H1 (cell line): ENCODE data around the gene SCARF1. TPM values are rescaled to one million over a fixed set of nuclear protein-coding genes. Genes with fewer than 3 reads are reported as not detected.

Experiments
- CTCF ChIA-PET: fragments of 300-600 bp; sonication (Branson Sonifier 250); formaldehyde crosslinking; loops from one replicate; lab custom pipeline; 2021; ENCODE audit not compliant: partially characterized antibody; lab: Charles Lee
- POLR2A ChIA-PET: fragments of 300-600 bp; sonication (Branson Sonifier 250); formaldehyde crosslinking; loops from one replicate; lab custom pipeline; 2021; ENCODE audit warnings: inconsistent platforms; ENCODE audit not compliant: partially characterized antibody; lab: Charles Lee
- DNase-seq, 2 experiments: peaks; one replicate each; pipeline versions ENCODE4 v3.0.0 to v3.0.0-alpha.2; 2010 to 2022; ENCODE audit warnings: low spot score in 2 of 2, low read depth in 1 of 2, mixed read lengths in 1 of 2
- FAIRE-seq: peaks from 2 replicates; lab custom pipeline; 2011; peaks lifted over from hg19 to GRCh38; lab: Jason Lieb, UNC
- H2AFZ ChIP-seq: 2 replicates; pipeline ENCODE4 v1.8.1; 2012; ENCODE audit warnings: low read length, inconsistent platforms
- H2AK5ac ChIP-seq: 2 replicates; pipeline ENCODE4 v1.6.1; 2013; ENCODE audit warnings: low read depth, low read length
- H2BK120ac ChIP-seq: replicated peaks from 2 replicates; pipeline ENCODE3; 2013; ENCODE audit warnings: low read depth, low read length, inconsistent platforms
- H2BK12ac ChIP-seq: 2 replicates; pipeline ENCODE4 v1.6.1; 2013; ENCODE audit warnings: low read depth, low read length
- H2BK15ac ChIP-seq: 2 replicates; pipeline ENCODE4 v1.6.1; 2013; ENCODE audit warnings: low read length
- H2BK20ac ChIP-seq: 2 replicates; pipeline ENCODE4 v1.6.1; 2013; ENCODE audit warnings: low read length
- H2BK5ac ChIP-seq: 2 replicates; pipeline ENCODE4 v1.6.1; 2013; ENCODE audit warnings: low read depth, low read length
- H3K14ac ChIP-seq: 2 replicates; pipeline ENCODE4 v1.6.1; 2013; ENCODE audit warnings: inconsistent platforms; ENCODE audit not compliant: insufficient read length
- H3K18ac ChIP-seq: 2 replicates; pipeline ENCODE4 v1.6.1; 2013; ENCODE audit warnings: low read length; ENCODE audit errors: extremely low read depth
- H3K23ac ChIP-seq: 2 replicates; pipeline ENCODE4 v1.6.1; 2013; ENCODE audit warnings: inconsistent platforms; ENCODE audit not compliant: insufficient read length
- H3K23me2 ChIP-seq: 2 replicates; pipeline ENCODE4 v1.6.1; 2013; ENCODE audit warnings: low read depth, low read length
- H3K27ac ChIP-seq: 2 replicates; pipeline ENCODE4 v1.6.1; 2011; ENCODE audit warnings: low read depth, low read length, inconsistent platforms
- H3K27me3 ChIP-seq, 4 experiments: replicated peaks in 1 of 4; 1 replicate in 1 of 4; 2 replicates in 3 of 4; pipeline versions ENCODE4 v1.6.1 to v1.8.1; 2011 to 2013; ENCODE audit warnings: low read length in 3 of 4, mild to moderate bottlenecking in 3 of 4, inconsistent platforms in 2 of 4, mixed read lengths in 2 of 4, moderate library complexity in 1 of 4; ENCODE audit not compliant: control insufficient read depth in 3 of 4, insufficient read depth in 3 of 4; ENCODE audit errors: extremely low read depth in 1 of 4
- H3K36me3 ChIP-seq, 4 experiments: 2 replicates each; pipeline versions ENCODE4 v1.6.1 to v1.8.1; 2011 to 2013; ENCODE audit warnings: mild to moderate bottlenecking in 4 of 4, low read length in 3 of 4, moderate library complexity in 2 of 4, control low read depth in 1 of 4, inconsistent platforms in 1 of 4; ENCODE audit not compliant: insufficient read depth in 4 of 4, control insufficient read depth in 2 of 4
- H3K4ac ChIP-seq: replicated peaks from 2 replicates; pipeline ENCODE3; 2013; ENCODE audit warnings: low read length, low read depth, mixed read lengths, inconsistent platforms; ENCODE audit not compliant: insufficient read length
- H3K4me1 ChIP-seq, 4 experiments: replicated peaks in 1 of 4; 1 replicate in 1 of 4; 2 replicates in 3 of 4; pipeline versions ENCODE4 v1.6.1 to v1.8.1; 2011 to 2013; ENCODE audit warnings: low read length in 3 of 4, inconsistent platforms in 2 of 4, mixed read lengths in 1 of 4; ENCODE audit not compliant: insufficient read depth in 4 of 4, control insufficient read depth in 3 of 4
- H3K4me2 ChIP-seq, 2 experiments: 2 replicates each; pipeline versions ENCODE4 v1.6.1 to v1.8.1; 2011 to 2013; ENCODE audit warnings: low read depth in 2 of 2, low read length in 2 of 2, control low read depth in 1 of 2, inconsistent platforms in 1 of 2, mild to moderate bottlenecking in 1 of 2; ENCODE audit not compliant: insufficient read depth in 1 of 2
- H3K4me3 ChIP-seq, 4 experiments: fragments of 200-600, 300-600 bp in 1 of 4; sonication (generic), shearing (Covaris generic), sonication (Bioruptor Twin) in 1 of 4; 2 replicates each; pipeline versions ENCODE4 v1.5.1 to v1.8.1; 2011 to 2016; ENCODE audit warnings: low read length in 4 of 4, low read depth in 3 of 4, control low read depth in 2 of 4, inconsistent platforms in 2 of 4, mild to moderate bottlenecking in 2 of 4, mixed read lengths in 1 of 4, moderate library complexity in 1 of 4; ENCODE audit not compliant: insufficient read depth in 2 of 4; ENCODE audit errors: extremely low read depth in 1 of 4
- H3K56ac ChIP-seq: replicated peaks from 2 replicates; pipeline ENCODE3; 2013; ENCODE audit warnings: low read depth, mild to moderate bottlenecking, mixed read lengths, low read length, inconsistent platforms; ENCODE audit not compliant: insufficient read length
- H3K79me1 ChIP-seq: 2 replicates; pipeline ENCODE4 v1.6.1; 2013; ENCODE audit warnings: low read depth, low read length, control low read depth
- H3K79me2 ChIP-seq, 2 experiments: 2 replicates each; pipeline versions ENCODE4 v1.6.1 to v1.8.1; 2012 to 2013; ENCODE audit warnings: low read length in 2 of 2, mild to moderate bottlenecking in 2 of 2, inconsistent platforms in 1 of 2; ENCODE audit not compliant: insufficient read depth in 2 of 2, control insufficient read depth in 1 of 2
- H3K9ac ChIP-seq, 4 experiments: replicated peaks in 1 of 4; 1 replicate in 1 of 4; 2 replicates in 3 of 4; pipeline versions ENCODE4 v1.6.1 to v1.8.1; 2011 to 2013; ENCODE audit warnings: low read depth in 3 of 4, low read length in 3 of 4, control low read depth in 2 of 4, mild to moderate bottlenecking in 2 of 4, moderate library complexity in 2 of 4, inconsistent platforms in 1 of 4; ENCODE audit errors: extremely low read depth in 1 of 4
- H3K9me3 ChIP-seq, 2 experiments: 2 replicates each; pipeline versions ENCODE4 v1.6.1 to v1.8.1; 2012 to 2013; ENCODE audit warnings: mild to moderate bottlenecking in 2 of 2, moderate library complexity in 2 of 2, control low read depth in 1 of 2, inconsistent platforms in 1 of 2, low read depth in 1 of 2, low read length in 1 of 2, mixed read lengths in 1 of 2; ENCODE audit not compliant: insufficient read depth in 2 of 2
- H4K20me1 ChIP-seq, 2 experiments: replicated peaks in 1 of 2; 2 replicates each; pipeline versions ENCODE3 to v1.8.1; 2011 to 2013; ENCODE audit warnings: inconsistent platforms in 2 of 2, low read length in 2 of 2, mild to moderate bottlenecking in 1 of 2; ENCODE audit not compliant: insufficient read depth in 2 of 2, control insufficient read depth in 1 of 2
- H4K5ac ChIP-seq: 2 replicates; pipeline ENCODE4 v1.6.1; 2013; ENCODE audit warnings: low read length, low read depth, mixed read lengths, inconsistent platforms; ENCODE audit not compliant: insufficient read length
- H4K8ac ChIP-seq: 2 replicates; pipeline ENCODE4 v1.8.0; 2013; ENCODE audit warnings: mild to moderate bottlenecking, moderate library complexity, low read length, inconsistent platforms; ENCODE audit not compliant: insufficient read depth; ENCODE audit errors: extremely low read depth
- H4K91ac ChIP-seq: replicated peaks from 2 replicates; pipeline ENCODE3; 2013; ENCODE audit warnings: low read length, mixed read lengths, inconsistent platforms; ENCODE audit not compliant: insufficient read length
- JUND ChIP-seq: IDR thresholded peaks from 2 replicates; pipeline ENCODE4 v1.6.1; 2011; ENCODE audit warnings: mild to moderate bottlenecking, improper control_type of control experiment, low read length
- POLR2A ChIP-seq, 2 experiments: IDR thresholded peaks; 1 replicate in 1 of 2; 2 replicates in 1 of 2; pipeline ENCODE4 v1.6.1; 2011; ENCODE audit warnings: low read depth in 2 of 2, low read length in 2 of 2, mild to moderate bottlenecking in 2 of 2; ENCODE audit errors: control extremely low read depth in 1 of 2
- WGBS, 2 experiments: shearing (Covaris generic) in 1 of 2; methylation state at CpG; one replicate each; pipeline versions ENCODE4 v1.1.6 to v1.1.7; 2013 to 2015; ENCODE audit warnings: low lambda C conversion rate in 2 of 2, mixed read lengths in 2 of 2, inconsistent platforms in 1 of 2, low coverage in 1 of 2, missing lambda C conversion rate in 1 of 2; ENCODE audit not compliant: insufficient replicate concordance in 2 of 2, insufficient coverage in 1 of 2, insufficient read length in 1 of 2; ENCODE audit errors: extremely low coverage in 1 of 2, missing lambda C conversion rate in 1 of 2; 5-methylcytosine and 5-hydroxymethylcytosine counted together
- polyA plus RNA-seq, 7 experiments: library from polyadenylated mRNA; depleted of rRNA in 3 of 7; stranded (reverse) in 5 of 7; unstranded in 2 of 7; fragments of >200 nt in 5 of 7; fragments of 200-250 nt in 2 of 7; gene quantifications; 1 replicate in 5 of 7; 2 replicates in 1 of 7; 4 replicates in 1 of 7; pipeline versions ENCODE4 v1.2.1 to v1.2.3, GENCODE V29; 2011 to 2013; ENCODE audit warnings: missing spikeins in 2 of 7, mixed read lengths in 2 of 7
- total RNA-seq: library from RNA; stranded (reverse); fragmentation: NEBNext Ultra II Directional; extraction: Animal tissue kit (Norgen Biotek cat#: 25700); gene quantifications from 2 replicates; pipeline ENCODE4 v1.2.1, GENCODE V29; 2021

The SCARF1 gene
- total and polyA plus RNA-seq, 2 of the 8 experiments (the other 6 are each of a cell fraction or from before 2014, with no cell fraction given), result 1.1 to 1.6 TPM

GRCh38 chr17:1673041-1673785 is 27.7 kb upstream of the SCARF1 start:
- POLR2A ChIA-PET, result interaction anchor here (1.0 to 5.9 kb wide), 4 partner anchors 10 to 22 kb away, joined by 4 to 44 read pairs (median 8); partner anchors contain the start of gene RILP

More at GRCh38 chr17:1673041-1673785, 27.7 kb upstream of the SCARF1 start:
- WGBS, 2 experiments, result 93% methylated on average over 26 of the region's 26 CpGs; no CpG with 5 or more reads in 1 of the 2 experiments
- Histone ChIP-seq H3K79me1 (no peaks in the 10 kb centered on the region; the same call in 1 of the 2 replicates), H3K4me3 (no peak overlapping the region), H2BK5ac (no peak overlapping the region), H3K23me2 (no peaks in the 10 kb centered on the region), H2AK5ac (no peak overlapping the region), H3K56ac (no peak overlapping the region), H4K5ac (no peak overlapping the region), H3K4ac (no peak overlapping the region), H3K23ac (no peak overlapping the region), H4K8ac (no peak overlapping the region; the same call in 1 of the 2 replicates), H3K27ac (no peak overlapping the region), H2BK120ac (no peak overlapping the region), H3K14ac (no peak overlapping the region), H3K36me3 (peaks cover 55 to 94% (median 83%) of the 10 kb centered on the region in 4 experiments), H3K9me3 (no peaks in the 10 kb centered on the region), H4K20me1 (peaks cover 9 to 21% of the 10 kb centered on the region in 2 experiments), H2AFZ (no peak overlapping the region), H3K27me3 (no peaks in the 10 kb centered on the region), H3K18ac (no peak overlapping the region), H3K4me2 (no peak overlapping the region), H2BK12ac (no peak overlapping the region), H3K4me1 (no peaks in the 10 kb centered on the region), H2BK15ac (no peak overlapping the region), H2BK20ac (no peak overlapping the region), H3K9ac (no peak overlapping the region), H4K91ac (no peak overlapping the region), H3K79me2 (peaks cover 3 to 4% of the 10 kb centered on the region in 2 experiments; a peak in 3 of 4 replicates)
- DNase-seq (no peak), FAIRE-seq (no peak)
- TF ChIP-seq POLR2A (IDR thresholded peaks at IDR 0.05; ENCODE audit: control extremely low read depth in 1 of 2, low read depth in 2 of 2, low read length in 2 of 2) (peak in 1 of 2 experiments; percentile 24; a peak in 1 of 3 replicates), JUND (no peak)
- CTCF ChIA-PET, result interaction anchor here (0.6 to 3.4 kb wide), 7 partner anchors 12 to 66 kb away, joined by 3 to 19 read pairs (median 4); partner anchors contain the start of genes RILP and SCARF1
